Cerebellar cortex (tissue), 1 donor: ENCODE results near the gene CPA5.

Source experiments
- DNase-seq: peaks from one replicate; pipeline ENCODE4 v3.0.0-alpha.2; 2015; ENCODE audit warnings: low spot score

CPA5 gene

DNA sequence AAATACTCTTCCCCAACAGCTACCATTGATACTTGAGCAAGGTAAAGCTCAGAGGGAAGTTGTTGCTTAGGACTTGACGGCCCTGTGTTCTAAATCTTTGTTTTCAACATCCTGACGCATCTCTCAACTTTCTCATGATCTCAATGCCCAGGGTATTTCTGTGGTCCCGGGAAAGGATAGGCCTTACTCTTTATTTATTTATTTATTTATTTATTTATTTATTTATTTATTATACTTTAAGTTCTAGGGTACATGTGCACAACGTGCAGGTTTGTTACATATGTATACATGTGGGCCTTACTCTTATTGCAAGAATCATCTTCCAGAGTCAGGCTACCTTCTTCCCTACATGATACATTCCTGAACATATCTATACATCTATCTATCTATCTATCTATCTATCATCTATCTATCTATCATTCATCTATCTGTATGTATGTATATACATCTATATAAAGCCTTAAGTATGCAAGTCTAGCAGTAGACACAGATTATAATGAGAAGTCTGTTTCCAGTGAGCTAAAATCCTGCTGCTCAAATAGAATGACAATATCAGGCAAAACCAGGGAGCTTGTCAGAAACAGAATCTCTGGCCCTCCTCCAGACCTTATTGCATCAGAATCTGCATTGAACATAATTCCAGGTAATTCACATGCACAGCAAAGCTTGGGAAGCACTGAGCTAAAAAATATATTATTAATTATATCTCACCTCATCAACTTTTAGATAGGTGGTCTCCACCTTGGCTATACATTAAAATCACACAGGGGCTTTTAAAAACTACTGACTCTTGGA lies 12.2 kb upstream of the CPA5 start:
- DNase-seq, result no peak

GRCh38 chr7:130333832-130334231 lies 10.8 kb upstream of the CPA5 start:
- DNase-seq, result no peak

DNA sequence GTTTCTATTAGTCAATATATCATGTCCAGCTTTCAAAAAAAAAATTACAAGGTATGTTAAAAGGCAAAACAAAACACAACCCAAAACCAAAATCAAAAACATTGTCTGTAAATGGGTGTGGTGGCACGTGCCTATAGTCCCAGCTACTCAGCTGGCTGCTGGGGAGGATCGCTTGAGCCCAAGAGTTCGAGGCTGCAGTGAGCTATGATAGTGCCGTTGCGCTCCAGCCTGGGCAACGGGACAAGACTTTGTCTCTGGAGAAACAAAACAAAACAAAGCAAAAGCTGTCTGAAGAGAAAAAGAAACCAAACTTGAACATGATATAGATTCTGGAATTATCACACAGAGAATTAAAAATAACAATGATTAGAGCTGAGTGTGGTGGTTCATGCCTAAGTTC lies 10.3 kb upstream of the CPA5 start:
- DNase-seq, result no peak

- no peak for DNase-seq
Observed at GRCh38 chr7:130337410-130337971, 7.1 kb upstream of the CPA5 start.

DNA sequence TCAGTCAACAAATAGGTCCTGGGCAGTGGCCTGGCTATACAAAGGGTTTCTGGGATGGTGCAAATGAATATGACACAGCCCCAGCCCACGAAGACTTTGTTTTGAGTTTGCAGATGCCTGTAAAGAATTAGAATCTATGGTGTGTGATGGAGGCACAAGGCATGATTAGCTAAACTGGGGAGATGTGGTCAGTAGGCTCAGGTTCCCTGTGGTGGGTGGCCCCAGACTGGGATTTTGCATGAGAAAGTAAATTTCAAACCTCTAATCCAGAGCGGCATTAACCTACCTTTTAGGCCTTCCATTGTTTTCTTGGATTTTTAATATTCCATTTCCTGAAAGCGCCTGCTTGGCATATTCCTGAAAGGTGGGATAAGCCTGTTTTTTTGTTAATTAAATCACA lies 6.4 kb upstream of the CPA5 start:
- DNase-seq, result no peak

- DNase-seq, result no peak
Observed at GRCh38 chr7:130341882-130342281, 2.7 kb upstream of the CPA5 start.

DNA sequence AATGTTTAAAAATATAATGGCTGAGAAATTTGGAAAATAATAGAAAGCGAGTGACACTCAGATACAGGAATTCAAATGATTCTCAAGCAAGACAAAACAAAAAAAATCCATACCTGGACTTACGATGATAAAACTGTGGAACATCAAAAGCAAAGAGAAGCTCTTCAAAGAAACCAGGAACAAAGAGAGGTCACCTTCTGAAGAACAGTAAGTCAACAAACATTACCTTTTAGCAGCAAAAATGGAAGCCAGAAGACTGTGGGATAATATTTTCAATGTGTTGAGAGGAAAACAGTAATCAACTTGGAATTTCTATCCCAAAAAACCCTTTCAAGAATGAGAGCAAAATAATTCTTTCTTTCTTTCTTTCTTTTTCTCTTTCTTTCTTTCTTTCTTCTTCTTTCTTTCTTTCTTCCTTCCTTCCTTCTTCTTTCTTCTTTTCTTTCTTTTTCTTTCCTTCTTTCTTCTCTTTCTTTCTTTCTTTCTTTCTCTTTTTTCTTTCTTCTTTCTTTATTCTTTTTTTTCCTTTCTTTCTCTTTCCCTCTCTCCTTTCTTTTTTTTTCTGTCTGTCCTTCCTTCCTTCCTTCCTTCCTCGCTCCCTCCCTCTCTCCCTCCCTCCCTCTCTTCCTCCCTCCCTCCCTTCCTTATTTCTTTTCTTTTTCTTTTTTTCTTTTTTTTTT lies 1.8 kb upstream of the CPA5 start:
- no peak for DNase-seq

DNA sequence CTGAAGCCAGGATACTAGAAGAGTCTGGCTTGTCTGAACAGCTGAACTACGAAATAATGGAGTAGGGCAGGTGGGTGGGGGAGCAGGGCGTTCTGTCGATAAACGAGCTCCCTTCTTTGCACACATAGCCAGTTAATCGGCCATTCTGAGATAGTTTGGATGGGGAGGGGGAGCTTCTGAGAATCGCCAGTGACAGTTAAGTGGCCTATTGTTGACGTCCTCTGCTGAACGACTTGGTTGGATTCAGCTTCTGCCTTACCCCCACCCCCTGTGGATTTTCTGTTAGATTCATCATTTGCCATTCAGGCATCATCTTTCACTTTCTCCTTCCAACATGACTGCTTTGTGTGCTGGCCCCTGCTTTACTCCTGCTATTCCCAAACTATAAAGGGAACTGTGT lies 520 bp downstream of the CPA5 start:
- no peak for DNase-seq

DNA sequence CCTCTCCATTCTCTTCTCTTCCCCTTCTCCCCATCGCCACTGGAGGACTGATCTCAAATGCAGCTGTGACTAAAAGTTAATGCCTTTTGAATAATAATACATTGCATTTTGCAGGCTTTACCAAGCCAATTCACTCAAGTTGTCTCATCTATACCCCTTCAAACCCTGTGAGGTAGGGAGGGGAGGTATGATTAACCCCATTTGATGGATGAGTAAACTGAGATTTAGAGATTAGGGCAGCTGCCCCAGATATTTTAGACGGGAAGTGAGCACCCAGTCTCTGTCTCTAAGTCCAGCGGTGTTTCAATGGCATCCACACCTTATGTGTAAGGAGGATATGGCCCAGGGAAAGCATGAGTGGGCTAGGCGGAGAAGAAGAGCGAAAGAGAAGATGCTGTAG lies 1.1 kb downstream of the CPA5 start:
- DNase-seq, result no peak

DNA sequence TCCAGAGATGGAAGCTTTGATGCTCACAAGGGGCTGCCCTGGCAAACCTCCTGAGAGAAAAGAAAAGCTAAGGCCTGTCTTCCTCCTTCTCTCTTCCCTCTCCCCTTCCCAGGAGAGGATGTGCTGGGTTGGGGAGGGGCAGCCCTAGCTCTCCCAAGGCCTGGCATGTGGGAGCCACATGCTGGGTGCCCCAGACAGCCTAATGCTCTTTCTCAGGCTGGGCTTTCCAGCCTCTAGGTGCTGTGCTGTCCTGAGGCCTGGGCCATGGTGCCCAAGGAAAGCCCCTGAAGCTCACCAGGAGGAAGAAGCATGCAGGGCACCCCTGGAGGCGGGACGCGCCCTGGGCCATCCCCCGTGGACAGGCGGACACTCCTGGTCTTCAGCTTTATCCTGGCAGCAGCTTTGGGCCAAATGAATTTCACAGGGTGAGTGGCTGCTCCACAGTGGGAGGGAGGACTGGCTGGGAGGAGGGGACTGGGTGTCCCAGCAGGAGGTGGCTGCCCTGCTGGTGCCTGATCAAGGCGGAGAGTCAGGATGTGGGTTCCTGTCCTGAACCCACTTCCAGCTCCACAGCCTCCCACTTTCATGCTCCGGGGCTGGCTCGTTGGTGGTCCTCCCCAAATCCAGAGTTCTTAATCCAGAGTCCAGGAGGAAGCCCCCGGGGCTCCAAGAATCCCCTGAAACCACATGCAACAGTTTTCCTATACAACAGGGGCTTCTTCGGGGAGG lies 1.7 kb downstream of the CPA5 start:
- DNase-seq, result no peak

GRCh38 chr7:130346941-130347340 lies 2.3 kb downstream of the CPA5 start:
- no peak for DNase-seq

DNA sequence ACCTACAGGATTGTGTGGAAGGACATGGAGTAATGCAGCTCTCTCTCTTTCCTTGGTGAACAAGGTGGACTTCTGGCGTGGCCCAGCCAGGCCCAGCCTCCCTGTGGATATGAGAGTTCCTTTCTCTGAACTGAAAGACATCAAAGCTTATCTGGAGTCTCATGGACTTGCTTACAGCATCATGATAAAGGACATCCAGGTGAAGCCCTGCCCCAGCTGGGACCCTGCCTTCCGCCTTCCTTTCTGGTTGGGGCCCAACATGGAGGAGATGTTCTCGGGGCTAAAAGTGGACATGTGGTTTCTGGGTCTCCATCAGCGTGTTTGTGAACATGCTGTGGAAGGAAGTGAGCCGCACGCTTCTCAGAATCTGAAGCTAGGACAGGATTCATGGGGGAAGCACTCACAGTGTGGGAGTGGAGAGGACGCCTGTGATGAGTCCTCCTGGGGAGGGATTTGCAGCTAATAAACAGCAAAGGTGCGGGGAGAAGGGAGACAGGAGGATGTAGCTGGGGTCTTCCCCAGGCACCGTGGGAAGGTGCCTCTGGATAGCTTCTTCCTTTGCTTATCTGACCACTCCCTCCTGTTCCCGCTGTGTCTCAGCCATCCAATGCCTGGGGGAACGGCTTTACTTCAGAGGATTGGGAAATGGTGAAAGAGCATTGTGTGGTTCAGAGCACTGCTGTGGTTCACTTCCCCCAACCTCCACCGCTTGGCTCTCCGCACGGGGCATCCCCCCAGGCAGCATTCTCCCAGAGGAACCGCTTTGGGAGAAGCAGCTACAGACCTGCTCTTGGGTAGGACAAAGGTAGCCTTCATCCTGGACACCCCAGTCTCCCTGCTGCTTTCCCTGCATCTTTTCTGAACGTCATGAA lies 5.5 kb downstream of the CPA5 start:
- no peak for DNase-seq

- DNase-seq, result no peak
Observed at GRCh38 chr7:130350945-130351790, 6.6 kb downstream of the CPA5 start.

GRCh38 chr7:130351791-130352090 lies 7.1 kb downstream of the CPA5 start:
- no peak for DNase-seq

GRCh38 chr7:130352194-130353074 lies 7.8 kb downstream of the CPA5 start:
- no peak for DNase-seq

DNA sequence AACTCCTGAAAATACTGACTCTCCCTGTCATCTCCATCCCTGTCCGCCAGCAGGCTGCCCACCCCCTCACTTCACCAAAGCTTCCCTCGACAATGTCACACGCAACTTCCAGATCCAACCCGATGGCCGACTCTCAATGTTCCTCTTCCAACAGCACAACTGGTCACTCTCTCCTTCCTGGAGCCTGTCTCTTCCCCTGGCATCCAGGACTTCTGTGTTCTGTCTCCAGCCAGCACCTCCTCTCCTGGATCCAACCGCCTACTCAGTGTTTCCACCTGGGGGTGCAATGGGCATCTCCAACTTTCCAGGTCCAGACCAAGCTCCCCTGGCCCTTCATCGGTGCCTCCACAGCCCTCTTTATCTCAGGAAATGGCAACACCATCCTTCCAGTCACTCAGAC lies 8.6 kb downstream of the CPA5 start:
- DNase-seq, result no peak

- no peak for DNase-seq
Observed at GRCh38 chr7:130356121-130356875, 11.7 kb downstream of the CPA5 start.

- DNase-seq, result no peak
Observed at GRCh38 chr7:130356876-130357611, 12.4 kb downstream of the CPA5 start.

- DNase-seq, result no peak
Observed at GRCh38 chr7:130358471-130358870, 13.9 kb downstream of the CPA5 start.
